Keratinocyte (primary cell): ENCODE data around the gene FCMR. TPM values are rescaled to one million over a fixed set of nuclear protein-coding genes. Genes with fewer than 3 reads are reported as not detected.

Experiments
- DNase-seq: peaks from one replicate; pipeline ENCODE4 v3.0.0-alpha.2; 2011; ENCODE audit warnings: low read depth, missing footprints, low spot score
- FAIRE-seq: peaks from 2 replicates; lab custom pipeline; 2011; peaks lifted over from hg19 to GRCh38; lab: Jason Lieb, UNC
- H2AFZ ChIP-seq: 2 replicates; pipeline ENCODE4 v1.6.0; 2012; ENCODE audit warnings: low read length, control low read depth, inconsistent platforms; ENCODE audit not compliant: control insufficient read depth
- H3K27ac ChIP-seq: 2 replicates; pipeline ENCODE4 v1.5.1; 2011; ENCODE audit warnings: low read length; ENCODE audit not compliant: control insufficient read depth, insufficient read depth
- H3K27me3 ChIP-seq: 3 replicates; pipeline ENCODE4 v1.6.0; 2011; ENCODE audit warnings: low read length; ENCODE audit not compliant: control insufficient read depth, insufficient read depth; ENCODE audit errors: extremely low read depth
- H3K36me3 ChIP-seq, 2 experiments: 2 replicates in 1 of 2; 3 replicates in 1 of 2; pipeline ENCODE4 v1.5.1; 2011; ENCODE audit warnings: low read length in 2 of 2, mild to moderate bottlenecking in 1 of 2; ENCODE audit not compliant: control insufficient read depth in 2 of 2, insufficient read depth in 2 of 2; ENCODE audit errors: extremely low read depth in 1 of 2
- H3K4me1 ChIP-seq: 3 replicates; pipeline ENCODE4 v1.5.1; 2011; ENCODE audit warnings: low read length; ENCODE audit not compliant: control insufficient read depth, insufficient read depth; ENCODE audit errors: extremely low read depth
- H3K4me2 ChIP-seq: 3 replicates; pipeline ENCODE4 v1.6.0; 2011; ENCODE audit warnings: low read depth, low read length; ENCODE audit not compliant: control insufficient read depth, insufficient read depth; ENCODE audit errors: extremely low read depth
- H3K4me3 ChIP-seq, 3 experiments: fragments of 200-600 bp in 1 of 3; sonication (generic) in 1 of 3; 2 replicates in 2 of 3; 3 replicates in 1 of 3; pipeline ENCODE4 v1.5.1; 2011 to 2016; ENCODE audit warnings: low read length in 3 of 3, mild to moderate bottlenecking in 3 of 3, control low read depth in 2 of 3, inconsistent platforms in 1 of 3, low read depth in 1 of 3, mixed read lengths in 1 of 3, mixed run types in 1 of 3, moderate library complexity in 1 of 3; ENCODE audit not compliant: control insufficient read depth in 2 of 3, insufficient read depth in 2 of 3; ENCODE audit errors: extremely low read depth in 1 of 3
- H3K79me2 ChIP-seq: 2 replicates; pipeline ENCODE4 v1.6.0; 2012; ENCODE audit warnings: low read length; ENCODE audit not compliant: control insufficient read depth, insufficient read depth
- H3K9ac ChIP-seq: 3 replicates; pipeline ENCODE4 v1.6.0; 2011; ENCODE audit warnings: low read length; ENCODE audit not compliant: control insufficient read depth, insufficient read depth; ENCODE audit errors: extremely low read depth
- H3K9me1 ChIP-seq: 3 replicates; pipeline ENCODE4 v1.6.0; 2011; ENCODE audit warnings: low read length; ENCODE audit not compliant: control insufficient read depth, insufficient read depth; ENCODE audit errors: extremely low read depth
- H3K9me3 ChIP-seq: 2 replicates; pipeline ENCODE4 v1.5.1; 2012; ENCODE audit warnings: low read depth, low read length; ENCODE audit not compliant: control insufficient read depth
- H4K20me1 ChIP-seq: 3 replicates; pipeline ENCODE4 v1.6.0; 2011; ENCODE audit warnings: low read length; ENCODE audit not compliant: control insufficient read depth, insufficient read depth; ENCODE audit errors: extremely low read depth
- CTCF ChIP-seq, 3 experiments: IDR thresholded peaks in 1 of 3; conservative IDR thresholded peaks in 1 of 3; optimal IDR thresholded peaks in 1 of 3; 2 replicates in 2 of 3; 3 replicates in 1 of 3; pipeline versions ENCODE3 to v1.5.1; 2011; ENCODE audit warnings: low read length in 3 of 3, mild to moderate bottlenecking in 3 of 3, moderate library complexity in 2 of 3, control low read depth in 1 of 3, inconsistent platforms in 1 of 3; ENCODE audit not compliant: insufficient read depth in 2 of 3; ENCODE audit errors: extremely low read depth in 1 of 3
- EZH2 ChIP-seq: IDR thresholded peaks from one replicate; pipeline ENCODE4 v1.6.1; 2012; ENCODE audit warnings: inconsistent platforms, mild to moderate bottlenecking, low read length, moderate library complexity
- dilution Hi-C: fragments of 300-500 bp; cut with MboI; formaldehyde crosslinking; loops from one replicate; pipeline ENCODE4 v1.7.0; 2020; ENCODE audit warnings: low sequenced_read_pairs; ENCODE audit not compliant: extremely low pct_ligation_motif_present
- polyA plus RNA-seq, 5 experiments: library from polyadenylated mRNA; depleted of rRNA in 3 of 5; stranded (reverse) in 3 of 5; stranded (forward) in 1 of 5; unstranded in 1 of 5; fragments of >200 nt; gene quantifications; 1 replicate in 1 of 5; 2 replicates in 3 of 5; 3 replicates in 1 of 5; pipeline versions ENCODE4 v1.2.1 to v1.2.3, GENCODE V29; 2011 to 2012; ENCODE audit warnings: missing spikeins in 2 of 5, low read depth in 1 of 5, low replicate concordance in 1 of 5

Gene FCMR
- polyA plus RNA-seq, 1 donor (not counting 4 experiments of a cell fraction or from before 2014, with no cell fraction given), result 1.8 TPM

GRCh38 chr1:206859082-206859521 is 62.6 kb downstream of the FCMR start:
- peak overlapping the region; percentile 16 for H3K9ac ChIP-seq
- peaks cover 13% of the 10 kb centered on the region for H3K4me1 ChIP-seq
- DNase-seq, result no peak
- no peaks in the 10 kb centered on the region for H3K79me2 ChIP-seq
- H3K27ac ChIP-seq, result no peak overlapping the region
- no peaks in the 10 kb centered on the region for H3K9me1 ChIP-seq
- dilution Hi-C loops, result no loop called here
- H3K27me3 ChIP-seq, result no peaks in the 10 kb centered on the region
- no peaks in the 10 kb centered on the region for H4K20me1 ChIP-seq
- H2AFZ ChIP-seq, result peak overlapping the region; percentile 80
- no peak for TF ChIP-seq EZH2
- no peak for TF ChIP-seq CTCF (optimal IDR thresholded peaks at IDR 0.05 in 1 of 3, IDR thresholded peaks at IDR 0.05 in 1 of 3, conservative IDR thresholded peaks at IDR 0.05 in 1 of 3; ENCODE audit: extremely low read depth in 1 of 3, insufficient read depth in 2 of 3, low read length in 3 of 3)
- H3K36me3 ChIP-seq, result no peaks in the 10 kb centered on the region
- H3K4me2 ChIP-seq, result no peak overlapping the region
- FAIRE-seq, result no peak
- H3K4me3 ChIP-seq, result no peak overlapping the region
- no peaks in the 10 kb centered on the region for H3K9me3 ChIP-seq

DNA sequence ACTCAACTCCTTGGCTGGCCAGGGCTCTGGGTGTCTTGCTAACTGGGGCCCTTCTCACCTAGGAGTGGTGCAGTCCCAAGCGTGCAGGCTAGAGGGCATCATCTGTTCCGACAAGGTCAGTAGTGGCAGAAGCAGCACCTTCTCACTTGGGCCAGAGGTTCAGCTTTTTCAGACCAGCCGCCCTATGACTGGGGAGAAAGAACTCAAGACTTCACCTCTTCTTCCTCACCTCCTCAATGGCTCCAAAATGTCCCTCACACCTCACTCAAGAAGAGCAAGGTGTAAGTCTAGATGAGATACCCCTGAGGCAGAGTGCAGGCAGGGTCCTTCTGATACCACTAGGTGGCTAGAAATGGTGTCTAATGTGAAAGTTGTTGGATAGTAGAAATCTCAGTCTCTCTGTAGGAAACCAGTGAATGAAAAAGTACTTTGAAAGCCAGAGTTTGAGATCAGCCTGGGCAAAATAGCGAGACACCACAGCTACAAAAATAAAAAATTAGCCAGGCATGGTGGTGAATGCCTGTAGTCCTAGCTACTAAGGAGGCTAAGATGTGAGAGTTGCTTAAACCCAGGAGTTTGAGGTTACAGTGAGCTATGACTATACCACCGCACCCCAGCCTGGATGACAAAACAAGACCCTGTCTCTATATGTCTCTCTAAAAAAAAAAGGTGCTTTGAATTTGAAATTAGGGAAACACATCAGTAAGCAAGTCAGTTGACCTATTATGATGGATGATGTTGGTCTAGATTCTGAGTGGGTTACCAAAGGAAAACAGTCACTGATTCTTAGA is 64.9 kb downstream of the FCMR start:
- H3K9me3 ChIP-seq, result no peaks in the 10 kb centered on the region
- no peak overlapping the region for H3K4me3 ChIP-seq
- H3K79me2 ChIP-seq, result no peaks in the 10 kb centered on the region
- no peak overlapping the region for H3K27ac ChIP-seq
- DNase-seq (no peak), FAIRE-seq (no peak)
- no peaks in the 10 kb centered on the region for H3K27me3 ChIP-seq
- dilution Hi-C loops, result no loop called here
- peak in 1 of 3 experiments; percentile 19 for TF ChIP-seq CTCF (optimal IDR thresholded peaks at IDR 0.05 in 1 of 3, IDR thresholded peaks at IDR 0.05 in 1 of 3, conservative IDR thresholded peaks at IDR 0.05 in 1 of 3; ENCODE audit: extremely low read depth in 1 of 3, insufficient read depth in 2 of 3, low read length in 3 of 3)
- TF ChIP-seq EZH2, result no peak
- no peaks in the 10 kb centered on the region for H3K36me3 ChIP-seq
- no peaks in the 10 kb centered on the region for H4K20me1 ChIP-seq
- H2AFZ ChIP-seq, result no peak overlapping the region
- no peak overlapping the region for H3K4me2 ChIP-seq
- H3K9ac ChIP-seq, result no peak overlapping the region
- no peaks in the 10 kb centered on the region for H3K9me1 ChIP-seq
- peaks cover 5% of the 10 kb centered on the region for H3K4me1 ChIP-seq
